OCI-LY1 (cell line): ENCODE results near the gene KLRF2.

Source experiments
- H2AFZ ChIP-seq: fragments of 200-600 bp; sonication (generic), shearing (Covaris generic); 2 replicates; pipeline ENCODE4 v1.6.0; 2014; ENCODE audit warnings: antibody characterized with exemption, mild to moderate bottlenecking, low read length
- H3F3A ChIP-seq: fragments of 200-600 bp; sonication (generic), shearing (Covaris generic); 2 replicates; pipeline ENCODE4 v1.6.0; 2014; ENCODE audit warnings: mild to moderate bottlenecking, antibody characterized with exemption, low read length, moderate library complexity; ENCODE audit not compliant: insufficient read depth
- H3K27ac ChIP-seq: fragments of 200-600 bp; sonication (generic); 2 replicates; pipeline ENCODE4 v1.5.1; 2014; ENCODE audit warnings: low read length, mixed run types, mild to moderate bottlenecking, low read depth; ENCODE audit not compliant: poor library complexity, severe bottlenecking
- H3K27me3 ChIP-seq: fragments of 200-600 bp; sonication (generic); 2 replicates; pipeline ENCODE4 v1.6.0; 2014; ENCODE audit warnings: antibody characterized with exemption, mild to moderate bottlenecking, low read length, moderate library complexity; ENCODE audit not compliant: insufficient read depth
- H3K36me3 ChIP-seq: fragments of 200-600 bp; sonication (generic); 2 replicates; pipeline ENCODE4 v1.6.1; 2014; ENCODE audit warnings: mild to moderate bottlenecking, antibody characterized with exemption, low read length, moderate library complexity, mixed read lengths; ENCODE audit not compliant: insufficient read depth
- H3K4me1 ChIP-seq: fragments of 200-600 bp; sonication (generic); 2 replicates; pipeline ENCODE4 v1.5.1; 2014; ENCODE audit warnings: mild to moderate bottlenecking, low read length, moderate library complexity; ENCODE audit not compliant: insufficient read depth, severe bottlenecking
- H3K4me2 ChIP-seq: fragments of 200-600 bp; sonication (generic), shearing (Covaris generic); 2 replicates; pipeline ENCODE4 v1.6.1; 2014; ENCODE audit warnings: low read length
- H3K4me3 ChIP-seq: fragments of 200-600 bp; sonication (generic); 2 replicates; pipeline ENCODE4 v1.5.1; 2014; ENCODE audit warnings: low read length, low read depth, mild to moderate bottlenecking, mixed read lengths; ENCODE audit not compliant: poor library complexity, severe bottlenecking
- H3K79me2 ChIP-seq: fragments of 200-600 bp; shearing (Covaris generic); 2 replicates; pipeline ENCODE4 v1.6.1; 2016; ENCODE audit warnings: mixed run types, low read length, mixed read lengths; ENCODE audit not compliant: insufficient read depth
- H3K9ac ChIP-seq: fragments of 200-600 bp; sonication (generic), shearing (Covaris generic); 2 replicates; pipeline ENCODE4 v1.6.1; 2014; ENCODE audit warnings: mild to moderate bottlenecking, low read length, mixed read lengths
- H3K9me2 ChIP-seq: fragments of 200-600 bp; sonication (generic), shearing (Covaris generic); 2 replicates; pipeline ENCODE4 v1.6.1; 2014; ENCODE audit warnings: low read depth, mild to moderate bottlenecking, low read length, mixed read lengths
- H3K9me3 ChIP-seq: fragments of 200-600 bp; shearing (Covaris generic); 2 replicates; pipeline ENCODE4 v1.6.1; 2014; ENCODE audit warnings: low read length, mixed read lengths
- H4K20me1 ChIP-seq: fragments of 200-600 bp; sonication (generic), shearing (Covaris generic); 2 replicates; pipeline ENCODE4 v1.6.0; 2016; ENCODE audit warnings: mild to moderate bottlenecking, low read length; ENCODE audit not compliant: insufficient read depth
- CTCF ChIP-seq: fragments of 200-600 bp; sonication (generic), shearing (Covaris generic); IDR thresholded peaks from 2 replicates; pipeline ENCODE4 v1.5.1; 2017; ENCODE audit warnings: mild to moderate bottlenecking, antibody characterized with exemption, low read length, moderate library complexity, mixed read lengths
- EZH2 ChIP-seq: fragments of 200-600 bp; sonication (generic), shearing (Covaris generic); IDR thresholded peaks from 2 replicates; pipeline ENCODE4 v1.8.0; 2017; ENCODE audit warnings: borderline replicate concordance, mixed run types, mild to moderate bottlenecking, antibody characterized with exemption, low read length, moderate library complexity, mixed read lengths

Gene KLRF2

GRCh38 chr12:9935026-9935425, 53.7 kb downstream of the KLRF2 start:
- no peak overlapping the region for H3K9ac ChIP-seq
- 0 out of 2 replicates have a peak, but pooled peaks cover 4% of the 10 kb centered on the region for H3K27me3 ChIP-seq
- H3K4me1 ChIP-seq = no peaks in the 10 kb centered on the region
- H3K36me3 ChIP-seq = no peaks in the 10 kb centered on the region
- no peak overlapping the region for H3K4me3 ChIP-seq
- no peaks in the 10 kb centered on the region for H3K79me2 ChIP-seq
- H3K4me2 ChIP-seq = no peak overlapping the region
- H2AFZ ChIP-seq = no peak overlapping the region
- no peaks in the 10 kb centered on the region for H4K20me1 ChIP-seq
- H3F3A ChIP-seq = no peaks in the 10 kb centered on the region
- TF ChIP-seq CTCF (no peak), EZH2 (no peak)
- no peak overlapping the region for H3K27ac ChIP-seq
- H3K9me3 ChIP-seq = no peaks in the 10 kb centered on the region
- H3K9me2 ChIP-seq = no peaks in the 10 kb centered on the region

- no peak overlapping the region for H3K4me3 ChIP-seq
- no peak overlapping the region for H3K9ac ChIP-seq
- H3K4me1 ChIP-seq = no peaks in the 10 kb centered on the region
- H3K9me3 ChIP-seq = no peaks in the 10 kb centered on the region
- no peak overlapping the region for H3K27ac ChIP-seq
- H3K36me3 ChIP-seq = no peaks in the 10 kb centered on the region
- H3K9me2 ChIP-seq = no peaks in the 10 kb centered on the region
- no peaks in the 10 kb centered on the region for H3K79me2 ChIP-seq
- TF ChIP-seq EZH2 (no peak), CTCF (no peak)
- 0 out of 2 replicates have a peak, but pooled peaks cover 4% of the 10 kb centered on the region for H3K27me3 ChIP-seq
- H4K20me1 ChIP-seq = no peaks in the 10 kb centered on the region
- no peaks in the 10 kb centered on the region for H3F3A ChIP-seq
- no peak overlapping the region for H3K4me2 ChIP-seq
- no peak overlapping the region for H2AFZ ChIP-seq
These were observed 55.3 kb downstream of the KLRF2 start for GRCh38 chr12:9936591-9936990.

- TF ChIP-seq EZH2 (no peak), CTCF (peak; percentile 59)
- H3K27me3 ChIP-seq = no peaks in the 10 kb centered on the region
- no peak overlapping the region for H3K4me2 ChIP-seq
- no peak overlapping the region for H3K9ac ChIP-seq
- H2AFZ ChIP-seq = no peak overlapping the region
- H3K27ac ChIP-seq = no peak overlapping the region
- no peak overlapping the region for H3K4me3 ChIP-seq
- H3K4me1 ChIP-seq = no peaks in the 10 kb centered on the region
- no peaks in the 10 kb centered on the region for H4K20me1 ChIP-seq
- no peaks in the 10 kb centered on the region for H3K9me2 ChIP-seq
- H3K36me3 ChIP-seq = no peaks in the 10 kb centered on the region
- H3K79me2 ChIP-seq = no peaks in the 10 kb centered on the region
- no peaks in the 10 kb centered on the region for H3F3A ChIP-seq
- H3K9me3 ChIP-seq = no peaks in the 10 kb centered on the region
These were observed 59.1 kb downstream of the KLRF2 start for GRCh38 chr12:9940375-9940774.
